ENCODE measurements around the gene ERBB4.
"Not testable (repeated sequence)": the region's sequence is repeated elsewhere in the genome, so short reads cannot be mapped to it uniquely, and the experiment has no call there.

ERBB4 gene

DNA sequence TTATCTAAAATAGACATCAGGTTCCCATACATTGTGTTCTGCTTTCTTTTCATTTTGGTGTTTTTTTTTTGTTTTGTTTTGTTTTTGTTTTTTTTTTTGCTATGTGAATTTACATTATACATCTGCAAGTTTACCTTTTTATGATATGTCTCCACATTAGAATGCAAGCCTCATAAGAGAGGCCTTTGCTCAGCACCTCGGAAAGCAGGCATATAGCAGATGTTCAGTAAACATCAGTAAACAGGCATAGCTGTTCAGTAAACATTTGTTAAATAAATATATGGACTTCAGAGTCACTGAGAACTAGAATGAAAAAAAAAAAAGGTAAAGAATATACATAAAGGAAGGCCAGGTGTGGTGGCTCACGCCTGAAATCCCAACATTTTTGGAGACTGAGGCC lies 405.3 kb downstream of the ERBB4 start:
- DNase-seq: no peak

DNA sequence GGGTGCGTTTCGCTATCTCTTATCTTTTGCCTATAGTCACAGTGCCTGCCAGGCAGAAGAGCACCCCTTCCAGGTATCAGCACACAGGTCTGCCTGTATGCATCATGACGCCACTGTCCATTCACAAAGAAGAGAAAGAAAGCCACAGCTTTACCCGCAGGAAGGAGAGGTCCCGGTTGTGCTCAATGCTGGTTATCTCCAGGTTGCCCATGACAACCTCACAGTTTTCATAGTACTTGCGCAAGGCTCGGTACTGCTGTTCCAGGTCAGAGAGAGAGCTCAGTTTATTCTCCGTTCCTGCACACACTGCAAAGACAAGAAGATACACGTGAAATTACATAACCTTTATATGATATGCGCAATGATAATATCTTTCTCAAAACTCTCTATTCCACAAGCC lies 414.0 kb downstream of the ERBB4 start:
- no peak for DNase-seq

DNA sequence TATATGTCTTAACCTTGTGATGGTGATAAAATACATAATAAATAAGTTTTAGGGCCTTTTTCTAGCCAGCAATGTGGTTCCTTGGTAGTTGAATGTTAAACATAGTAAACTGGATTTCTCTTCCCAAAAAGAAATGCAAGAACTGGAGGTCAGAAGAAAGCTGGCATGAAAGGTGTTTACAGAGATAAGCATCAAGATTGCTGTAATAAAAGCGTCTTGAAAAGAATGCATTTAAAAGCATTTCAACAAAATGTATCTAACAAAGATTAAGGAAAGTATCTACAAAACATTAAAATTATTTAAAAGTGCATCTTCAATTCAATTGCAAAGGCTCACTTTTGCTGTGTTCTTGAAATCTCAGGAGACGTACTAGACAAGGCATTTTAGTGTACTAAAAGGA lies 419.0 kb downstream of the ERBB4 start:
- no peak for DNase-seq

DNA sequence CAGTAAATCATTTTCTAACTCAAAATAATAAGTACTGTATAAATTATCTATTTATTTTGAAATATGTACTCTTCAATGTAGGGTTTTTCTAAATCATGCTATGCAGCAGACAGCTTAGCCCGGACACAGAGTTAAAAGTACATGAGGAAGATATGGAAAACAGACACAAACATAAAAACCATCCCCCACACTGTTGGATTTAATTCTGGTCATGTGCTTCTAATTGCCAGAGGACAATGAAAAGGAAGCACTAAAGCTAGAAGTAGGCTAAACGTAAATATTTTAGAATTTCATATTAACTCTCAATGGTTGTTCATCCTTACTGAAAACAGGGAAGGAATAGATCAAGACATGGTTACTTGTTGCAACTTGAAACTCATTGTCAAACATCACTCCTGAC lies 420.7 kb downstream of the ERBB4 start:
- no peak for DNase-seq

DNA sequence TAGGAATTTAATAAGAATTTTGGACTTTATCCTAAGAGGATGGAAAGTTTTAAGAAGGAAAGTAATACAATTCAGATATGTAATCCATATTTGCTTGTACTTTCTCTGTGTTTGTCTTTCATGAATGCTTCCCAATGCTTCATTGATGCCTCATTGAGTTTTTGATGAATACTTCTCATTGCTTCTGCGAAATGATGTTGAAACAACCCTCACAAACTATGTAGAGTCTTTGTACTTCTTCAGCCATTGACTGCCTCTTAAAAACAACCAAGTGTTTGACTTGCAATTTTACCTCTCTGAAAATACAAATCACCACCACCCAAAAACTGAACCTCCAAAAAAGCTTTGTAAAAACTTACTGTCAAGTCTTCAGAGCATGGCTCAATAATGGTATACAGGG lies 424.1 kb downstream of the ERBB4 start:
- DNase-seq: no peak

DNA sequence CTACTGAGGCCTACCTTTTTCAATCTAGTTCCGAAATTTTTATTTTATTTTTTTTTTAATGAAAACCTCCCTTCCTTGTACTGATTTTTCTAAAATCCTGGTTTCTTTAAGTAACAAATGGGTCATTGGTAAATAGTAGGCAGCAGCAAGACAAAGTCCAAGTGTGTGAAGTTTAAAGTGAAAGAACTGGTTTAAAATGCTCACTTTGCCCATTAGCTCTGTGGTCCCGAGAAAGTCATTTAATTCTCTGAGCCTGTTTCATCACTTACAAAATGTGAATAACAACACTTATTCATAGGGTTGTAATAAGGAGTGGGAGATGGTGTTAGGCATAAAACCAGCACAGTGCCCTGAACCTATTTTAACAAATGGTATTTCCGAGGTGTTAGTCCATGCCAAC lies 426.2 kb downstream of the ERBB4 start:
- DNase-seq: no peak

DNA sequence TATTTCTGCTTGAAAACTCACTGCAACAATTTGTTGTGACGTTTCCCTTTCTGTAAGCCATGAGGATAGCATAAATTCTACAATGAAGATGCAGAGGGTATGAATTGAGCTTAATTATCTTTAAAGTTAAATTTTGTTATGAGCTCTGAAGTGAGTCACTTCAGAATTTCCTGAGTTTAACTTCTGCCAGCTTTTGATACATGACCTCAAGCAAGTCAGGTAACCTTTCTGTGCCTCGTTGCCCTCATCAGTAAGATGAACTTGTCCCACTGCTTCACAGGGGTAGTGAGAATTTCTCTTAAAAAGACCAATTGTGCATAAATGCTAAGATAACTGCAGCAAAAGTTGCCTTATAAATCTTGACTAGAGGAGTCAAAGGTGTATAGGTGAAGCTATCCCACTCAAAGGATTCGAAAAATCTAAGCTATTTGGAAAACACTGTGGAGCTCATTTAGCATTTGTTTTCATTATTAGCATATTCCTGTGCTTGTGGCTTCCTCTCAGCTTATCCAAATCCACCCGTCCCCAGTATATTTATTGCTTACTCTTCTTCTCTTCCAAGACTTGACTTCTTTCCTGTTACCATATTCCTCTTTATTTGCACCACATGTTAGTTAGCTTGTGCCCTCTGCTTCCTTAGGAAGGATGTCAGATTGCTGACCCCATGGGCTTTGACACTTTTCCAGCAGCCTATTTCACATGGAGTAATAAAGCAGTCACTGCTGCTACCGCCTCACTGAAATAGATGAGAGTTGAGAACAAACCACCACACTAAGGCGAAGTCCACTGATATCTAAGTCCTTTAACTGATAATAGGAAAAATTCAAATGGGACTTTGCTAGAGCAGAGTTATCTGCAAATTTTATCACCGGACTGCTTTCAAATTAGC lies 428.6 kb downstream of the ERBB4 start:
- no peak for DNase-seq

DNA sequence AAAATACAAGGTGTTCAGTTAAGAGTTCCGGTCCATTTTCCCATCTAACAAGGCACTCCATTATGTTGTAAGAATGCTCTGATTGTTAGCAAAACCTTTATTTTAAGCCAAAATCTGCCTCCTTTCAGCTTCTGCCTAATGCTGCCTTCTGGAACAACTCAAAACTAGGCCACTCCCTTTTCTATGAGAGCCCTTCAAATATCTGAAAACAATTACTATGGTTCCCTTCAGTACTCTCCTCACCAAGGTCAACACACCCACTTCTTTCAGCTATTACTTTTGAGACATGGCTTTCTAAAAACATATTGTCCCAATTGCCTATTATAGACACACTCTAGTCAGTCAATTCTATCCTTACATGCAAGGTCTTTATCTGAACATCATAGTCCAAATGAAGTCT lies 429.4 kb downstream of the ERBB4 start:
- DNase-seq: no peak

DNA sequence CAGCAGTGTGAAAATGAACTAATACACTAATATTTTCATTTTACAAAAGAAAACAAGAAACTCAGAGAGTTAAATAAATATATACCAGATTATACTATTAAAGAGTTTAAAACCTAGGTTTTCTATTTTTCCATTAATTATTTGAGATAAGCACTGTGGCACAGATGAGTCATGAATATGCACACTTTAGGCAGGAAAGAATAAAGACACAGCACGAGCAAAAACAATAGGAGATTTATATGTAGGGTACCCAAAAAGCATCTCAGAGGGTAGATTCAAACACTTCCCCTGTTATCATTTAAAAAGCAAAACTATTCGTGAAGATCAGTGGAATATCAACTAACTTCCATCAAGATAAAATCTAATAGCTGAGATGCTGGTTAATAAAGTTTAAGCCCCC lies 430.6 kb downstream of the ERBB4 start:
- DNase-seq: no peak

DNA sequence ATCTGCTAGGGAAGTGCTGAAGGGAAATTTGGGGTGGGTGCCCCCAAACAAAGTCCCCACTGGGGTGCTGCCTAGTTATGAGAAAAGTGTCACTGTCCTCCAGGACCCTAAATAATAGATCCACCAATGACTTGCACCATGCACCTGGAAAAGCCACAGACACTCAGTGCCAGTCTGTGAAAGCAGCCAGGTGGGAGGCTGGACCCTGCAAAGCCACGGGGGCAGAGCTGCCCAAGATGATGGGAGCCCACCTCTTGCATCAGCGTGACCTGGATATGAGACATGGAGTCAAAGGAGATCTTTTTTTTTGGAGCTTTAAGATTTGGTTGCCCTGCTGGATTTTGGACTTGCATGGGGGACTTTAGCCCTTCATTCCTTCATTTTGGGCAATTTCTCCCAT lies 431.6 kb downstream of the ERBB4 start:
- no peak for DNase-seq

DNA sequence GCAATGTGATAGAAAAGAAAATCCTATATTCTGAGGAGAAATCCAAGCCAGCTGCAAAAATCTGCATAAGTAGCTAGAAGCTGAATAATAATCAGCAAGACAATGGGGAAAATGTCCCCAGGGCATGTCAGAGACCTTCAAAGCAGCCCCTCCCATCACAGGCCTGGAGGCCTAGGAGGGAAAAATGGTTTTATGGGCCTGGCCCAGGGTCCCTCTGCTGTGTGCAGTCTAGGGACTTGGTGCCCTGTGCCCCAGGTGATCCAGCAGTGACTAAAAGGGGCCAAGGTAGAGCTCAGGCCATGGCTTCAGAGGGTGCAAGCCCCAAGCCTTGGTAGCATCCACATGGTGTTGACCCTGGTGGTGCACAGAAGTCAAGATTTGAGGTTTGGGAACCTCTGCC lies 432.1 kb downstream of the ERBB4 start:
- DNase-seq: not testable (repeated sequence)

DNA sequence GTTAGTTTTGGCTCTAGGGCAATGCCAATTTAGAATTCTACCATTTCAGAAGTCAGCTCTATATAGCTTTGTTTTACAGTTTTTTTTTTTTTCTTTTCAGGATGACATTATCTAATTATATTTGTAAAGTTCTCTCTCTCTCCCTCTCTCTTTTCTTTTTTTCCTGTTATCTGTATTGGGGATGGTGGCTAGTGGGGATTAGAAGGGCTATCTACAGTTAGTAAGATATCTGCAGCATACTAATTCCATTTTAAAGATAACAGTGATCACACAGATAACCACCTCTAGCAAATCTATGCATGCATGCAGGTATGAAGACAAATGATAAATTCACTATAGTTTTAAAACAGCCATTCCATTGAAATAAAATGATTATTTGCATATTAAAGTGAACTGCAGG lies 438.9 kb downstream of the ERBB4 start:
- no peak for DNase-seq

DNA sequence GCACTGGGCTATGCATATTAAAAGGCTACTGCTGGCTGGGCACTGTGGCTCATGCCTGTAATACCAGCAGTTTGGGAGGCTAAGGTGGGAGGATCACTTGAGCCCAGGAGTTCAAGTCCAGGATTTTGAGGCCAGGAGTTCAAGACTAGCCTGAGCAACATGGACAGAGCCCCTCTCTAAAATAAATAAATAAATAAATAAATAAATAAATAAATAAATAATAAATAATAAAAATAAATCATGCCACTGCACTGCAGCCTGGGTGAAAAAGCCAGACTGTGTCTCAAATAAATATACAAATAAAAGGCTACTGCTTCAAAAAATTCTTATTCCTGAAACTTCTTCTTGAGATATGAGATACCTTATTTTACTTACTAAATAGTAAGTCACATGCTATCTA lies 439.6 kb downstream of the ERBB4 start:
- no peak for DNase-seq

DNA sequence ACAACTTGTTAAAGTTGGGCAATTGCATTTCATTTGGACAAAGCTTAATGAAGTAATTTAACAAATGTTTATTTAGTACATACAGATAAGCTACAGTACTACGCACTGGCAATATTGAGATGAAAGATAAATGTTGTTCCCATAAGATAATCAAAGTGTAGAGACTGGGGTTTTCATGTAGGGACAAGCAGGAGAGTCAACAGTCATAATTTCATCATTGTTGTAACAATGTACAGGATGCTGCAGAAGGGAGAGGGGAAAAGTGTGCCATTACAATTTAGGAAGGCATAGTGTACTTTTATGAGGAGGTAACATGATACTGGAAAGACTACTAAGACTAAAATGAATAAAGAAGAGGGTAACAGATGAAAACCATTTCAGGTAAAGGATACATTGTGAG lies 441.6 kb downstream of the ERBB4 start:
- DNase-seq: no peak

DNA sequence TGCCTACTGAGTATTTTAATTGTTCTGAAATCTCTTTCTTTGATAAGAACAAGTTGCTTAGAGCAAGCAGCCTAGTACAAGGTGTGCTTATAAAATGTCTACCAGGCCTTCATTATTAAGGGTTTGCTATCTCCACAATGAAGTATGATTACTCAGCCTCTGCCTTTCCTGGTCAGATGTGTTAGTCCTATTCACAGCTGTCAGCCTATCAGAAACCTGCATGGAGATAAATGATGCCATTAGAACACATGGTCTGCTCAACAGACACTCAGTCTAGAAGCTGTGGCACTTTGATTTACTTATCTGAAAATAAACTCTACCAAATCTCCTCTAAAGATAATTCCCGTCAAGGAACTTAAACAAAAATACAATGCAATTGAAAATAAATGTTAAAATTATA lies 448.7 kb downstream of the ERBB4 start:
- DNase-seq: no peak

DNA sequence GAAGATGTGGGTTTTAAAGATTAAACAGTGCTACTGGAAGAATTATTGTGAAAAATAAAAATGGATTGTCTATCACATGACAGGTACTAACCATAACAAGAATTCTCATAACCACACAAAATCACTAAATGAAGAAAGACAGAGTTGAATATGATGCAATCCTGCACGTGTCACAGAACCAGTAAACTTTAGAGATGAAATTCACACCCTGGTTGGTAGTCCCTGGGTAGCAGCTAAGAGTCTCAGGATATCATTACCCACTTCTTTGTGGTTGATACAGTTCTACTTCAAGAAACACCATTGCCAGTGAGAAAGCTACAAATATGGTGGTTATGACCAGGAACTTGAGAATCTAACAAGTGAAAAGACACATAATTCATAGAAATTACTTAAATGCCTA lies 450.2 kb downstream of the ERBB4 start:
- no peak for DNase-seq

DNA sequence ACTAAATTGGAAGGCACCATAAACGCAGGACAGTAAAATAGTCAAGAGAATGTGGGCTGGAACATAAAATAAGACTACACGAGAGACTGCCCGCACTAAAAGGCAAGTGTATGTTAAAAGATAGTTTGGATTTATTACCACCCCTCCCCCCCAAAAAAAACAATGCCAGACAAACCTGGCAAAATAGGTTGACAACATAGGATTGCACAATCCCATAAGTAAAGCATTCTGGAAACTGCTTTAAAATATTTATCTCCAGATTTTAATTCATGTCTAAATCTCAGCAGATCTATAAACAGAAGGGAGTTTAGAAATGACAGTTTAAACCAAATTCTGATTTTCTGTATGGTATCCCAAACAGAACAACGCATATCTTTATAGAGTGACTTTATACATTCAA lies 455.1 kb downstream of the ERBB4 start:
- no peak for DNase-seq

DNA sequence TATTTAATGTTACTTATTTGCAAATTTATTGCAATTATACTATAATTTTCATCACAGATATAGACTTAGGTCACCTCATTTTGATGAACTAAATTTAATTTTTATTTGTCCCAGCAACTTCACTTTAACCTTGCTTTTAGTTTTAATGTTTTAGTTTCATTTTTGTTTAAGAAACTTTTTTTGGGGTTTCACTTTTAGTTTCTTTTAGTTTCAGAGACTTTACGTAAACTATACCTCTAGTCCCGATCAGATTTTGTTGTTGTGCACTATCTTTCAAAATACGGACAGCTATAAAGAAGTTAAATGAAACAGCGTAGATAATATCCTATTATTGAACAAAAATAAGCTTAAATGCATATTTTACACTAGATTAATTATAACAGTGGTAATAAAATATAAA lies 460.5 kb downstream of the ERBB4 start:
- no peak for DNase-seq

DNA sequence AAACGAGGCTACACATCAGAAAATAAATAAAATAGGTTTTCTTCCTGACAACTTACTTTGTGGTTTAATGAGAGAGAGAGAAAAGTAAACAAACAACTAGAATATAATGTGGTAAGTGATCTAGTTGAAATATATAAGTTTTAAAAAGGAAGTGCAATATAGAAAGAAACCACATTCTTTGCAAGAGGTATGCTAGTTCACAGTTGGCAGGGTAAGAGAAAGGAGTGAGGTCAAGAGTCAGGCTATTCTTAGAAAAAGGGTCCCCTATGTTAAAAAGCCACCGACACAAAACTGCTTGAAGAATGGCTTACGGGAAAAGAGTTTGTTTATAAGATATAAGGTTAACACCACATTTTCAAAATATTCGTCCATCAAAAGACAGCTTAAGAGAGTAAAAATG lies 462.1 kb downstream of the ERBB4 start:
- no peak for DNase-seq

DNA sequence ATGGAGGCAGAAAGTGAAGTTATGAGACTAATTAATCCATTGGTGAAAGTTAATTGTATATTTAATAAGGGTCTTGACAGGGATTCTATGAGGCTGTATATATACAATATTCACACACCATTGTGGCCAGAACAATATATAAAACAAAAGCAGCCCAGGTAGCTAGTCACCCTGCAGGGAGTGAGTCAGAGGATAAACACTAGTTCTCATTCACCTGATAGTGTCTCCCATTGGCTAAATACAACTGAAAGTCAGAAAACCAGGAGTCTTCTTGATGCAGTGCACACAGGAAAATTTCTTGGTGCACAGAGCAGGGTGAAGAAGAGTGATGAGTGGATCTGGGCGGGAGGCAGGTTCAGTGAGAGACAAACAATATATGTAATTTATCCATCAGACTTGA lies 465.2 kb downstream of the ERBB4 start:
- DNase-seq: no peak

DNA sequence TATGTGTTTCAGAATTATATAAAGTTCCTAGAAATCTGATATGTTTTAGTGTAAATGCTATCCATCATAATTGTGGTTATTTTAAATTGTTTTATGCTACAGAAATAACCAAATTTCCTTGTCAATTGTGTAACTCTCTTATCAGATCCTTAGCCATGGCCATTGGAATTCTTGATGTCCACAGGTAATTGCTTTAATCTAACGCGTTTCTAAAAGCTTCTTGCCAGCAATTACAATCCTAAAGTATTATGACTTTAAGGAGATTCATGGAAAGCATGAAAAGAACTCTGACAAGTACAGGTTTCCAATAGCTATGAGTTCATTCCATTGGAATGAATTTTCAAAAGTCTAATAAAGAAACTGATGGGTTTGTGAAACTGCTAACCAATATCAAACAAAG lies 472.1 kb downstream of the ERBB4 start:
- no peak for DNase-seq

DNA sequence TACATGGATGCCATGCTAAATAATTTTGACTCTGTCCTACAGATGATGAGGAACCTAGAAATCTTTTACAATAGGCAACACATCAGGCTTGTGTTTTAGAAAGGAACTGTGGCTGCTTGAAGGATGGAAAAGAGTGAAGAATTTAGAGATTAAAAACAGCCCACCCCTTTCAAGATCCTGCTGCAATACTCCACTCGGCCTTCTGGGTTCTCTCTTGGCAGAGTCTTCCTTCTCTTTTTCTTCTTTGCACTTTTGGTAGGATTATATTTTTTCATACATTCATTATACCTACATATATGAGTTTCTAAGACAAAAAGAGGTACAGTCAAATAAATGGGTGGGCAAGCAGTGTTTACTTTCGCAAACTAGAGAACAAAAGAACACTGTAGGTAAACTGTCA lies 474.3 kb downstream of the ERBB4 start:
- no peak for DNase-seq

DNA sequence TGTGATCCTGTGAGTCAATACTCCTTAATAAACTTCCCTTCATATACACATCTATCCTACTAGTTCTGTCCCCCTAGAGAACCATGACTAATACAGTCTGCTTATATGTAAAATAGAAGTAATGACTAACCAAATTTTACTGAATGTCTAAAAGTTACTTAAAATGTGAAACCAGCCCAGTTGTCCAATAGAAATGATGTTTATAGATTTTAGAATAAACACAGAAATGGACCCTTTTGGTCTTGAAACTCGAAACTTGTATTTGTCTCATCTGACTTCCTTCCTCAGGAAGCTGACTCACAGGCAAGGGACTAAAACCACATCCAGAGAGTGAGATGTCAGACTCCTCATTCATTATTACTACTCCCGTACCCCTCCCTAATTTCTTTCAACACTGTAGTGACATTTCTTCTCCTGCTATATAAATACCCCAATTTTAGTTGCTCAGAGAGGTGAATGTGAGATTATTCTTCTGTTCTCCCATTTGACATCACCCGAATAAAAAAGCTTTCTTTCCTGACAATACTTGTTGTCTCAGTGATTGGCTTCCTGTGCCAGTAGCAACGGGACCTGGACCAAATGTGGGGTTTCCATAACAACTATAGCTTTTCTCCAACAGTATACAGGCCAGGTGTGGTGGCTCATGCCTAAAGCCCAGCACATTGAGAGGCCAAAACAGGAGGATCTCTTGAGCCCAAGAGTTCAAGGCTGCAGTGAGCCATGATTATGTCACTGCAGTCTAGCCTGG lies 486.0 kb downstream of the ERBB4 start:
- DNase-seq: no peak

DNA sequence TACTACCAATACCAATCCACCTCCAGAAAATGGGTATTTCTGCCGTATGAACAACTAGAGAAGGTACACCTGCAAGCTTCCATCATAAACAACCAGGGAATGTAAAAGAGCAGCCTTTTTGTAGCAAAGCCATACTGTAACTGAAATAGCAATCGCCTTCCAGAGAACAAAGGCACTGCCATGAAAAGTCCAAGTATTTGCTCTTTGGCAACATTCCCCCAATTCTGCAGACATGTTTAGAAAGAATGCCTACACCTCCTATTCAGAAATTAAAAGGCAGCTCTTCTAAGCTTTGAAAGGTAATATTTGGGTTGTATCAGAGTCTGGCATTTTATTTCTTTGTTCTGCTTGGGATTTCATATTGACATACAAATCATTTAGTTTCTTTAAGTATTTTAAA lies 487.7 kb downstream of the ERBB4 start:
- DNase-seq: no peak

DNA sequence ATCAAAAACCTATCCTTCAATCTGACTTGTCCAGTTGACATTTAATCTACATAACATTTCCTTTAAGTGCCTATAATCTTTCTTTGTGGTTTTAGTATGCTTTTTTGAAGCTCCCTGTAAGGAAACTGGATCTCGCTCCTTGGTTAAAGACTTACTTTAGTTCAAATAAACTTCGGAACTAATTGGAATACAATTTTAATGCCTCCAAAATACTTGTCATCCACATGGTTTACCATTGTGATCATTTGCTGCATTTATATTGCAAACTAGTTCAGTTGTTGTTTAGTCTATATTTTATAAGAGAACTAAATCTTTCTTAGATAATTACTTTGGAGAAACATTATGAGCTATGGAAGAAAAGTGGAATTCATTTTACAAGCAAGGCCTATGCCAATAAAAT lies 496.0 kb downstream of the ERBB4 start:
- no peak for DNase-seq
